GM19240 (cell line): Measurements from ENCODE around the gene ENDOU.

ENCODE experiments used
- DNase-seq: peaks from one replicate; pipeline ENCODE4 v3.0.0; 2011; ENCODE audit warnings: low spot score; ENCODE audit not compliant: insufficient read length

Gene ENDOU

GRCh38 chr12:47722136-47722834 lies 3.0 kb downstream of the ENDOU start:
- no peak for DNase-seq

DNA sequence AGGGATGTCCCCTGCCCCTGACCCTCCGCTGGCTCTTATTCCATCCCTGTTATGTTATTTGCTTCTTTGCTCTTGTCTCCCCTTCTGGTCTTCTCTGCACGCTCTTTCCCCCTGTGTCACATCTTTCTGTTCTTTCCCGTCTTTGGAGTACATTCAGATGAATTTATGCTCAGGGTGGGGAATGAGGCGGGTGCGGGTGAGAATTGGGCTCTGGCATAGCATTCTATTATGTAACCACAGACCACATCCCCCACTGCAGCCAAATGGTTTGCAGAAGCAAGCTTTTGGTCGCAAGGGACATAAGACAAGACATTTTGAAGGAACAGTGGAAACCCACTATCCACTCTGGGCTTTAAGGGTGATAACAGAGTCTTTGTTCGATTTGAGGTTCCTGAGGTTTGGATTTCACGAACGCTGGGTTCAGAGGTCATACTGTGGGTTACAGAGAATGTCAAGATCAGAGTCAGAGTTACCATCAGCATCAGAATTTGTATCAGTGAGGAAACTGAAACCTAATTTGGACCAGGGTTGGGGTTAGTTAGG lies 3.8 kb downstream of the ENDOU start:
- no peak for DNase-seq

GRCh38 chr12:47718531-47718930 lies 6.8 kb downstream of the ENDOU start:
- DNase-seq = no peak

DNA sequence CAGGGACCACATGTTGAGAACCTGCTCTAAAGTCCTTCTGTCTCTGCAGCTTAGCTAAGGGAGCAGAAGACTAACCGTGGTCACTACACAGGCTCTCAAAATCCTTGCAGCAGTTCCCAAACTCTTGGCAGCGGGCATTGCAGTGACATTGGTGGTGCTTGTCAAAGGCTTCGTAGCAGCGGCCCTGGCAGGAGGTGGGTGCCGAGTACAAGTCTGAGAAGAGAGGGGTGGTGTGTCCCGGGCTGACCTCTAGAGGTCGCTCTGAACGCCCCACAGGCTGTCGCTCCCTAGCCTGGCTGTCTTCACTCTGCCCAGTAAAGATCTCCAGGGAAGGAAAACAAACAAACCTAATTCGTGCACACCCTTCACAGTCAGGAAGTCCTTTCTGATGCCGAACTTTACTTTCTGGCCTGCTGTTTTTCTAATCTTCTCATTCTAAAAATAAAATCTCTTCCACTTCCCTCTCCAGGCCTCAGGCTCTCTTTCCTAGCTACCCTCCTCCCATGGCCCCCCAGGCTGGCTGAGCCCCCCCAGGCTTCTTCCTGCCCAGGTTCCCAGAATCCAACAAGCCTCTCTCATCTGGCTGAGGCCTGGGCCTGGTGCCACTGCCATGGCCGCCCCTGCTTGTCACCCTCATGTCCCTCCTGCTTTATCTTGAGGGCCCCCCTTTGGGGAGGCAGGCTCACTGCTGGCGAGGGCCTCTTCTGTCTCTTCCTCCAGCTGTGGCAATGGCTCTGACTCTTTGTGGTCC lies 7.7 kb downstream of the ENDOU start:
- DNase-seq = no peak

GRCh38 chr12:47717046-47717442 lies 8.2 kb downstream of the ENDOU start:
- DNase-seq = no peak

- no peak for DNase-seq
Observed at GRCh38 chr12:47715877-47716548, 9.3 kb downstream of the ENDOU start.

GRCh38 chr12:47715393-47715876 lies 9.9 kb downstream of the ENDOU start:
- no peak for DNase-seq

DNA sequence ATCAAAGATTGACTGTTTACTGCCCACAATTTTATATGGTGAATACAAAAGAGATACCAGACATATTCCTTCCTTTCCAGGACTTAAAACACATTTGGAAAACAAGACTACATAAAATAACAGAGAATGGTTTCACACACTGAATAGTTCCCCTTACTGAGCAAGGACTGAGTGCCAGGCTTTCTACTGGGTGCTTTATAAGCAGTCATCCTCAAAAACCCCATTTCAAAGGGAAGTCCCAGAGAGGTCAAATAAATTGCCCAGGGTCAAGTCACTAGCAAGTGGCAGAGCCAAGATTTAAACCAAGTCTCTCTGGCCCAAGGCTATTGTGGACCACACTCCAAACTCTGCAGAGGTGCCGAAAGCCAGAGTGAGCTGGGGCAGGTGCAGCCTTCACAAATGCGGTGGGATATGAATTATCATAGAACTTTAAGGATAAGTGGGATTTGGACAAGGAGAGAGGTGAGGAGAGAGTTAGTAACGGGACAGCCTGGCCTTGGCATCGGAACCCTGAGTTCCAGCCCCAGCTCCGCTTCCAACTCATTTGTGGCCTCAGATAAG lies 10.4 kb downstream of the ENDOU start:
- DNase-seq = no peak

DNA sequence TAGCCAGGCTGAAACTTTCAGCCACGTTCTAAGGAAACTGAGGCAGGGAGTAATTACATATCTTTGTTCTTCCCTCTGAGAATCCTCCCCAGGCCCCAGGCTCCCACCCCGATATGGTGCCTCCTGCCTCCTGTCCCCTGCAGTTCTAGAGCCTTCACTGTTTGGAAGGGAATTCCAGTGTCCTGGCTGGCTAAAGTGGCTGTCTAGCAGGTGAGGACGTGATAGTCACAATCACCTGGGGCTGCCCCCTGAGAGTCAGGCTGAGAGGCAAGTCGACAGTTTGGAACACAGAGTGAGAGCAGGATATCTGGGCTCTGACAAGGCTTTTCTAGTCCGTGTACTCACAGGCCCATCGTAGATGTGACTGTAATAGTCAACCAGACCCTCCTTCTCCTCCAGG lies 13.1 kb downstream of the ENDOU start:
- DNase-seq = no peak

DNA sequence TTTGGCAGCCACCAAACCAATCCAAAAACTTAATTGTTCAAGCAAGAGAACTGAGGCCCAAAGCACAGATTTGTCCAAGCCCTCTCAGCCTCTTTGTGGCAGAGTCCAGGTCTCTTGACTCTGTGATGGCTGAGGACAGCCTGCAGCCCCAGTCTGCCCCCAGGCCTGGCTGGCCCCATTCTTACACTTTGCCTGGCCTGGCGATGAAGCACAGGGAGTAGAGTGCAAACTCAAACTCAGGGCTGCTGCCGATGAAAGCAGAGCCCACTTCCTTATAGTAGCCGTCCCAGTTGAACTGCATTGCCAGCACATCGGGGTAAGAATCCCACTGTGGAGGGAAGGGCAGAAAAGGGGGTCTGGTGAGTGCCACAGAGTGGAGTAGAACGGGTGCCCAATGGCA lies 13.8 kb downstream of the ENDOU start:
- DNase-seq = no peak

DNA sequence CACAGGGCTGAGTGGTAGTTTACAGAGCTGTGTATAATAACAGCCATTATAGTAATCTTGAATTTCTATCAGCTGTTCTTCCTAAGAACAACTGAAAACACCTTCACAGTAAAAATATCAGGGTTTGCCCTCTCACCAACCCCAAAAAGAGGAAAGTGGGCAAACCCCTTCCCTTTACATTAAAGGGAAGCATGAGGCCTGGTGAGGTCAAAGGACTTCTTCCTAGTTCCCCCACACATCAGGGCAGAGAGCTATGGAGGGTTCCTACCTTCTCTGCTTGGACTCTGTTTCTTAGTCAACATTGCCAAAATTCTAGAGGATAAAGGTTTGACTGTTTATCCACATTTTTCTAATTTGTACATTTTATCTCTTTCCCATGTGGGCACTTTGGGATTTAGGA lies 15.0 kb downstream of the ENDOU start:
- no peak for DNase-seq

DNA sequence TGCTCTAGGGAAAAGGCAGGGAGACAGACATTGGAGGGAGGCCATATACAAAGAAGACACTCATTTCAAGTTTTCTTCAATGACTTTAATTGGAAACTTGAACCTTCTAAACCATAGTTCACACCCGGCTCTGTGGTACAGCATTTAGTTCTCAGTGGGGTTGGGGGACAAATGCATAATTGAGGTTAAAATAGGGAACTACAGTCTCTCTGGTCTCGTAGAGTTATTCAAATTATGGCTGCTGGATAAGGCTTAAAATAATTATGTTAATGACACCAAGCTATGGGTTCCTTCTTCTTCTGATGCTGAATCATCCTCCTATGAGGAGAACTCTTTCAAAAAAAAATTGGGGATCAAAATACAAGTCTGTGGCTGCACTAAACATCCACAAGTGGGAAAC lies 15.6 kb downstream of the ENDOU start:
- no peak for DNase-seq

GRCh38 chr12:47709237-47709636 lies 16.1 kb downstream of the ENDOU start:
- DNase-seq = no peak

DNA sequence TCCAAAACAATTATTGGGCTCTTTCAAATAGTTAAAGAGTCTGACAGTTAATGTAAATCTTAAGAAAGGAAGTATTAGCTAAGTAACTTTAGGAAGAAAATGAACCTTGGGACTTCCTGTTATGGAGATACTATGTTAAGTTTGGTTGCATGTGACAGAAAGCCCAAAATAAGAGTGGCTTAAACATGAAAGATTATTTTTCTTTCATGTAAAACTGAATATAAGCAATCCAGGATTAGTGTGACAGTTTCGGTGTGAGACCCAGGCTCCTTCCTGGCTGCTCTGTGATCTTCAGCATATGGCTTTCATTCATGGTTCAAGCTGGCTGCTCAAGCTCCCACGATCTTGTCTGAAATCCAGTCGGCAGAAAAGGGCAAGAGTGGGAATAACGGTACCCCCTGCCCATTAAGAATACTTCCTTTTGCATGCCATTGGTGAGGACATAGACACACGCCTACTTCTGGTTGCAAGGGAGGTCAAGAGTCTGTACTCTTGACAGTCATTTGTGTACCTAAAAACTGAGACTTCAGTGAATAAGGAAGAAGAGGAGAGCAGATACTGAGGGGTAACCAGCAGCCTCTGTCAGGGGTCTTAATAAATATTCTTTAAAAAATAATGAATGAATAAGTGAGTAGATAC lies 17.3 kb downstream of the ENDOU start:
- DNase-seq = no peak

GRCh38 chr12:47707355-47707754 lies 17.9 kb downstream of the ENDOU start:
- DNase-seq = no peak

GRCh38 chr12:47705566-47706425 lies 19.5 kb downstream of the ENDOU start, which contains the start of gene RPAP3:
Gene RPAP3 (minus strand): TSS chr12:47706030. CDS start chr12:47702840, 3,190 bp downstream.
- DNase-seq = peak; percentile 69

- DNase-seq = no peak
Observed at GRCh38 chr12:47705229-47705565, 20.1 kb downstream of the ENDOU start.

DNA sequence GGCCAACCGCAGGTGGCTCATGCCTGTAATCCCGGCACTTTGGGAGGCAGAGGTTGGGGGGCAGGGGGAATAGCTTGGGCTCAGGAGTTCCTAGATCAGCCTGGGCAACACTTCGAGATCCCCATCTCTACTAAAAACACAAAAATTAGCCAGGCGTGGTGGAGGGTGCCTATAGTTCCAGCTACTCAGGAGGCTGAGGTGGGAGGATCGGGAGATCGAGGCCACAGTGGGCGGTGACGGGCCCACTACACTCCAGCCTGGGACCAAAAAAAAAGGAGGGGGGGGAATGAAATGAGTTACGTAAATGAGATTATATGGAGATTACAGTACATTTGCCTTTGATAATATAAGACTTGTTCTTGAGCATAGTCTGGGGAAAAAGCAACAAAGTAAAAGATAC lies 20.6 kb downstream of the ENDOU start:
- no peak for DNase-seq

DNA sequence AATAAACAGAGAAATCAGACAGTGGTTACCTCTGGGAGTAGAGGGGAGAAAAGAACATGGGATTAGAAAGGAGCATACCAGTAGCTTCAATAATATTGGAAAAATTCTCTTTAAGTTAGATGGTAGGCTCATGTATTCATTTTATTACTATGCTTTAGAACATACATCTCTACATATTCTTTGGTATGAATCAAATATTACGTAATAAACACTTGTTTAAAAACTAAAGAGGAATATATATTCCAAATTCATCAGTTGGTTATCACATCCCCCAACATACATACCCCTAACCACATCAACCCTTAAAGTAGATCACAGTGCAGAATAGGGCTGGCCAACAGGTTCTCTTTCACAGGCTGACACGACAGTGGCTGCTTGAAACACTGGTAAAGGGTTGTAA lies 25.0 kb downstream of the ENDOU start:
- DNase-seq = no peak

- no peak for DNase-seq
Observed at GRCh38 chr12:47698631-47699030, 26.7 kb downstream of the ENDOU start.
